Measurements from ENCODE around the gene RC3H1.

RC3H1 gene

GRCh38 chr1:173894189-173894588 lies 128.0 kb downstream of the RC3H1 start:
- DNase-seq (ENCODE audit: low read depth, low spot score), result no peak
- peak overlapping the region; percentile 22 for H3K27ac ChIP-seq

GRCh38 chr1:173893611-173894010 lies 128.5 kb downstream of the RC3H1 start:
- DNase-seq (ENCODE audit: low read depth, low spot score), result no peak
- H3K27ac ChIP-seq, result peak overlapping the region; percentile 22

GRCh38 chr1:173889885-173890284 lies 132.3 kb downstream of the RC3H1 start:
- DNase-seq (ENCODE audit: low read depth, low spot score), result no peak
- no peak overlapping the region for H3K27ac ChIP-seq

- no peak overlapping the region for H3K27ac ChIP-seq
- no peak for DNase-seq (ENCODE audit: low read depth, low spot score)
Observed at GRCh38 chr1:173888749-173889148, 133.4 kb downstream of the RC3H1 start.

GRCh38 chr1:173887627-173888026 lies 134.5 kb downstream of the RC3H1 start:
- no peak for DNase-seq (ENCODE audit: low read depth, low spot score)
- H3K27ac ChIP-seq, result no peak overlapping the region

- no peak overlapping the region for H3K27ac ChIP-seq
- no peak for DNase-seq (ENCODE audit: low read depth, low spot score)
Observed at GRCh38 chr1:173886746-173887611, 135.2 kb downstream of the RC3H1 start.

- DNase-seq (ENCODE audit: low read depth, low spot score), result no peak
- no peak overlapping the region for H3K27ac ChIP-seq
Observed at GRCh38 chr1:173884701-173885100, 137.5 kb downstream of the RC3H1 start.

All from epithelial cell of prostate (primary cell).